ENCODE data around the gene PROM1. TPM values are rescaled to one million over a fixed set of nuclear protein-coding genes. Genes with fewer than 3 reads are reported as not detected.

Gene PROM1
- total and polyA plus RNA-seq, 4 donors: 1.2 to 5.2 (median 3.7) TPM

DNA sequence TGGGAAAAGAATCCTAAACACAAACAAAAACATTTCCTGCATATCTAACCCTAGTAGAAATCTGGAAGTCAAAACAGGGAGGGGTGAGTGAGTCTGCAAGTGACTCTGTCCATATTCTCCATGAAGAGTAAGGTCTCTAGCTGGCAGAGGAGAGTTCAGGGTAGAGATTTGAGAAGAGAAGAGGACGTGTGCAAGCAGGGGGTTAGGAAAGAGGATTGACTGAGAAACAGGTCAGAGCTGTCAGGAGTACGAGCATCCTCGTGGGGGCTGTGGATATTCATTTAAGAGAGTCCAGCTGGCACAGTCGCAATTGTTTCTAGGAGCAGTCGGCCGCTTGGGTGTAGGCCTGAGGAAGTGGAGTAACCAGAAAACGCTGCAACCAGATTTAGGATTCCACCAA lies 27.9 kb downstream of the PROM1 start:
- Histone ChIP-seq H3K27ac (ENCODE audit: low read depth in 1 of 2, low read length in 2 of 2) (no peak overlapping the region), H3K9ac (ENCODE audit: low read depth in 1 of 2, low read length in 2 of 2) (no peak overlapping the region), H3K9me3 (ENCODE audit: control insufficient read depth in 4 of 4, low read length in 3 of 4) (no peaks in the 10 kb centered on the region), H3K4me3 (ENCODE audit: low read depth in 1 of 3, low read length in 3 of 3) (no peak overlapping the region), H3K4me1 (ENCODE audit: control insufficient read depth in 4 of 4, insufficient read depth in 4 of 4, low read length in 3 of 4) (no peaks in the 10 kb centered on the region), H3K36me3 (ENCODE audit: control insufficient read depth in 4 of 4, insufficient read depth in 3 of 4, low read depth in 1 of 4, low read length in 3 of 4) (no peaks in the 10 kb centered on the region), H3K27me3 (ENCODE audit: control insufficient read depth in 4 of 4, insufficient read depth in 4 of 4, low read length in 3 of 4) (no peaks in the 10 kb centered on the region)
- TF ChIP-seq, protein P1, sequence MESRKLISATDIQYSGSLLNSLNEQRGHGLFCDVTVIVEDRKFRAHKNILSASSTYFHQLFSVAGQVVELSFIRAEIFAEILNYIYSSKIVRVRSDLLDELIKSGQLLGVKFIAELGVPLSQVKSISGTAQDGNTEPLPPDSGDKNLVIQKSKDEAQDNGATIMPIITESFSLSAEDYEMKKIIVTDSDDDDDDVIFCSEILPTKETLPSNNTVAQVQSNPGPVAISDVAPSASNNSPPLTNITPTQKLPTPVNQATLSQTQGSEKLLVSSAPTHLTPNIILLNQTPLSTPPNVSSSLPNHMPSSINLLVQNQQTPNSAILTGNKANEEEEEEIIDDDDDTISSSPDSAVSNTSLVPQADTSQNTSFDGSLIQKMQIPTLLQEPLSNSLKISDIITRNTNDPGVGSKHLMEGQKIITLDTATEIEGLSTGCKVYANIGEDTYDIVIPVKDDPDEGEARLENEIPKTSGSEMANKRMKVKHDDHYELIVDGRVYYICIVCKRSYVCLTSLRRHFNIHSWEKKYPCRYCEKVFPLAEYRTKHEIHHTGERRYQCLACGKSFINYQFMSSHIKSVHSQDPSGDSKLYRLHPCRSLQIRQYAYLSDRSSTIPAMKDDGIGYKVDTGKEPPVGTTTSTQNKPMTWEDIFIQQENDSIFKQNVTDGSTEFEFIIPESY (IDR thresholded peaks at IDR 0.05): no peak
- TF ChIP-seq RAD21 (IDR thresholded peaks at IDR 0.05) (no peak), EGR1 (IDR thresholded peaks at IDR 0.05; ENCODE audit: low read depth in 2 of 2) (no peak), CTCF (IDR thresholded peaks at IDR 0.05; ENCODE audit: low read depth, low read length, missing input control) (no peak), HNF4G (IDR thresholded peaks at IDR 0.05) (no peak), FOXA2 (IDR thresholded peaks at IDR 0.05) (no peak), RXRA (IDR thresholded peaks at IDR 0.05) (no peak), SP1 (IDR thresholded peaks at IDR 0.05) (no peak), TAF1 (conservative IDR thresholded peaks at IDR 0.05) (no peak), NR2F2 (IDR thresholded peaks at IDR 0.05) (no peak), FOXA1 (IDR thresholded peaks at IDR 0.05) (no peak), JUND (IDR thresholded peaks at IDR 0.05) (no peak)
- DNase-seq (ENCODE audit: low spot score): no peak
- 70% methylated on average over 7 of the region's 7 CpGs for WGBS

DNA sequence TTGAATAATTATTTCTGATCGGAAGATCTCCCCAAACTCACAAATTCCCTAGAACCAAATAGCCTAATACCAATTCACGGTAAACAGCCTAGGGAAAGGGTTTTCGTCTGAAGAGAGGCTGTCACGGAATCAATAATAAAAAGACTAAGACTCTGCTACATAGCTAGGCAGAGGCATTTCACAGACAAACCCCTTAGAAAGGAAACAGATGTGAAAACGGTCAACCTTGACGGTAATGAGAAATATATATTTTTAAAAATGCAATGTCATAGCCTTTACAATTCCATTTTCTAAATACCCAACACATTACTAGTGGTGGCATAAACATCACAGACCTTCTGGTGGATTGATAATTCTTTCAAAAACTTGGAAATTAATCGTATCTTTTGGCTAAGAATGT lies 28.4 kb downstream of the PROM1 start:
- no peaks in the 10 kb centered on the region for H3K27me3 ChIP-seq (ENCODE audit: control insufficient read depth in 4 of 4, insufficient read depth in 4 of 4, low read length in 3 of 4)
- H3K4me3 ChIP-seq (ENCODE audit: low read depth in 1 of 3, low read length in 3 of 3): no peak overlapping the region
- TF ChIP-seq HNF4G (IDR thresholded peaks at IDR 0.05): no peak
- no peak for TF ChIP-seq CTCF (IDR thresholded peaks at IDR 0.05; ENCODE audit: low read depth, low read length, missing input control)
- no peak for TF ChIP-seq FOXA1 (IDR thresholded peaks at IDR 0.05)
- TF ChIP-seq, protein P2, sequence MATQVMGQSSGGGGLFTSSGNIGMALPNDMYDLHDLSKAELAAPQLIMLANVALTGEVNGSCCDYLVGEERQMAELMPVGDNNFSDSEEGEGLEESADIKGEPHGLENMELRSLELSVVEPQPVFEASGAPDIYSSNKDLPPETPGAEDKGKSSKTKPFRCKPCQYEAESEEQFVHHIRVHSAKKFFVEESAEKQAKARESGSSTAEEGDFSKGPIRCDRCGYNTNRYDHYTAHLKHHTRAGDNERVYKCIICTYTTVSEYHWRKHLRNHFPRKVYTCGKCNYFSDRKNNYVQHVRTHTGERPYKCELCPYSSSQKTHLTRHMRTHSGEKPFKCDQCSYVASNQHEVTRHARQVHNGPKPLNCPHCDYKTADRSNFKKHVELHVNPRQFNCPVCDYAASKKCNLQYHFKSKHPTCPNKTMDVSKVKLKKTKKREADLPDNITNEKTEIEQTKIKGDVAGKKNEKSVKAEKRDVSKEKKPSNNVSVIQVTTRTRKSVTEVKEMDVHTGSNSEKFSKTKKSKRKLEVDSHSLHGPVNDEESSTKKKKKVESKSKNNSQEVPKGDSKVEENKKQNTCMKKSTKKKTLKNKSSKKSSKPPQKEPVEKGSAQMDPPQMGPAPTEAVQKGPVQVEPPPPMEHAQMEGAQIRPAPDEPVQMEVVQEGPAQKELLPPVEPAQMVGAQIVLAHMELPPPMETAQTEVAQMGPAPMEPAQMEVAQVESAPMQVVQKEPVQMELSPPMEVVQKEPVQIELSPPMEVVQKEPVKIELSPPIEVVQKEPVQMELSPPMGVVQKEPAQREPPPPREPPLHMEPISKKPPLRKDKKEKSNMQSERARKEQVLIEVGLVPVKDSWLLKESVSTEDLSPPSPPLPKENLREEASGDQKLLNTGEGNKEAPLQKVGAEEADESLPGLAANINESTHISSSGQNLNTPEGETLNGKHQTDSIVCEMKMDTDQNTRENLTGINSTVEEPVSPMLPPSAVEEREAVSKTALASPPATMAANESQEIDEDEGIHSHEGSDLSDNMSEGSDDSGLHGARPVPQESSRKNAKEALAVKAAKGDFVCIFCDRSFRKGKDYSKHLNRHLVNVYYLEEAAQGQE (IDR thresholded peaks at IDR 0.05): no peak
- no peak for TF ChIP-seq RAD21 (IDR thresholded peaks at IDR 0.05)
- no peak for TF ChIP-seq HNF4A (conservative IDR thresholded peaks at IDR 0.05)
- no peak for TF ChIP-seq NR2F2 (IDR thresholded peaks at IDR 0.05)
- TF ChIP-seq EGR1 (IDR thresholded peaks at IDR 0.05; ENCODE audit: low read depth in 2 of 2): no peak
- no peak for TF ChIP-seq YY1 (IDR thresholded peaks at IDR 0.05)
- no peak for TF ChIP-seq TAF1 (conservative IDR thresholded peaks at IDR 0.05)
- TF ChIP-seq, protein P3, sequence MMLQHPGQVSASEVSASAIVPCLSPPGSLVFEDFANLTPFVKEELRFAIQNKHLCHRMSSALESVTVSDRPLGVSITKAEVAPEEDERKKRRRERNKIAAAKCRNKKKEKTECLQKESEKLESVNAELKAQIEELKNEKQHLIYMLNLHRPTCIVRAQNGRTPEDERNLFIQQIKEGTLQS (IDR thresholded peaks at IDR 0.05): no peak
- TF ChIP-seq GABPA (IDR thresholded peaks at IDR 0.05 in 1 of 2, conservative IDR thresholded peaks at IDR 0.05 in 1 of 2): no peak
- TF ChIP-seq FOXA2 (IDR thresholded peaks at IDR 0.05): no peak
- TF ChIP-seq JUND (IDR thresholded peaks at IDR 0.05): no peak
- TF ChIP-seq SP1 (IDR thresholded peaks at IDR 0.05): no peak
- TF ChIP-seq RXRA (IDR thresholded peaks at IDR 0.05): no peak
- TF ChIP-seq MAX (IDR thresholded peaks at IDR 0.05): no peak
- 68% methylated on average over 7 of the region's 7 CpGs for WGBS
- H3K9ac ChIP-seq (ENCODE audit: low read depth in 1 of 2, low read length in 2 of 2): no peak overlapping the region
- H3K9me3 ChIP-seq (ENCODE audit: control insufficient read depth in 4 of 4, low read length in 3 of 4): no peaks in the 10 kb centered on the region
- no peak for DNase-seq (ENCODE audit: low spot score)
- no peaks in the 10 kb centered on the region for H3K4me1 ChIP-seq (ENCODE audit: control insufficient read depth in 4 of 4, insufficient read depth in 4 of 4, low read length in 3 of 4)
- no peak overlapping the region for H3K27ac ChIP-seq (ENCODE audit: low read depth in 1 of 2, low read length in 2 of 2)
- no peaks in the 10 kb centered on the region for H3K36me3 ChIP-seq (ENCODE audit: control insufficient read depth in 4 of 4, insufficient read depth in 3 of 4, low read depth in 1 of 4, low read length in 3 of 4)
